Fibroblast of skin of left quadriceps (primary cell): ENCODE measurements around the gene JCAD.
"Not testable (repeated sequence)": the region's sequence is repeated elsewhere in the genome, so short reads cannot be mapped to it uniquely, and the experiment has no call there.

Experiments used
- DNase-seq, 2 experiments: peaks; one replicate each; pipeline ENCODE4 v3.0.0-alpha.2; 2013; ENCODE audit warnings: low read depth in 2 of 2

JCAD gene

GRCh38 chr10:30059209-30060107 lies at the start of gene JCAD:
Gene JCAD (minus strand): TSS chr10:30059586. CDS start chr10:30047812, 11,774 bp downstream.
- DNase-seq: no peak

- DNase-seq: no peak
These were observed 47.6 kb upstream of the JCAD start for GRCh38 chr10:30106987-30107386.

GRCh38 chr10:30103595-30104320 lies 44.4 kb upstream of the JCAD start:
- DNase-seq: no peak

- not testable (repeated sequence) for DNase-seq
These were observed 40.3 kb upstream of the JCAD start for GRCh38 chr10:30099706-30100105.

- DNase-seq: no peak
These were observed 39.7 kb upstream of the JCAD start for GRCh38 chr10:30099101-30099500.

GRCh38 chr10:30098629-30099028 lies 39.2 kb upstream of the JCAD start:
- DNase-seq: peak; percentile 93

- no peak for DNase-seq
These were observed 37.2 kb upstream of the JCAD start for GRCh38 chr10:30096564-30096963.

- DNase-seq: no peak
These were observed 36.4 kb upstream of the JCAD start for GRCh38 chr10:30095631-30096422.

- no peak for DNase-seq
These were observed 35.2 kb upstream of the JCAD start for GRCh38 chr10:30094601-30095000.

GRCh38 chr10:30093303-30093950 lies 34.0 kb upstream of the JCAD start:
- no peak for DNase-seq

GRCh38 chr10:30092151-30092790 lies 32.9 kb upstream of the JCAD start:
- peak in 1 of 2 experiments; percentile 23 for DNase-seq

GRCh38 chr10:30091136-30091535 lies 31.8 kb upstream of the JCAD start:
- no peak for DNase-seq

GRCh38 chr10:30088178-30088577 lies 28.8 kb upstream of the JCAD start:
- no peak for DNase-seq

- DNase-seq: no peak
These were observed 24.5 kb upstream of the JCAD start for GRCh38 chr10:30083934-30084333.

- DNase-seq: no peak
These were observed 21.8 kb upstream of the JCAD start for GRCh38 chr10:30081182-30081581.

- no peak for DNase-seq
These were observed 20.8 kb upstream of the JCAD start for GRCh38 chr10:30080161-30080560.

GRCh38 chr10:30079408-30079807 lies 20.0 kb upstream of the JCAD start:
- DNase-seq: no peak

- DNase-seq: no peak
These were observed 16.1 kb upstream of the JCAD start for GRCh38 chr10:30075481-30075880.

- DNase-seq: no peak
These were observed 15.5 kb upstream of the JCAD start for GRCh38 chr10:30074933-30075332.

- no peak for DNase-seq
These were observed 14.7 kb upstream of the JCAD start for GRCh38 chr10:30074090-30074489.

GRCh38 chr10:30073767-30074060 lies 14.3 kb upstream of the JCAD start:
- DNase-seq: no peak
